Measurements from ENCODE around the gene ATP1B3. TPM values are rescaled to one million over a fixed set of nuclear protein-coding genes. Genes with fewer than 3 reads are reported as not detected.

The ATP1B3 gene
- total RNA-seq, 2 donors from 2014 or later: 182 to 194 TPM

DNA sequence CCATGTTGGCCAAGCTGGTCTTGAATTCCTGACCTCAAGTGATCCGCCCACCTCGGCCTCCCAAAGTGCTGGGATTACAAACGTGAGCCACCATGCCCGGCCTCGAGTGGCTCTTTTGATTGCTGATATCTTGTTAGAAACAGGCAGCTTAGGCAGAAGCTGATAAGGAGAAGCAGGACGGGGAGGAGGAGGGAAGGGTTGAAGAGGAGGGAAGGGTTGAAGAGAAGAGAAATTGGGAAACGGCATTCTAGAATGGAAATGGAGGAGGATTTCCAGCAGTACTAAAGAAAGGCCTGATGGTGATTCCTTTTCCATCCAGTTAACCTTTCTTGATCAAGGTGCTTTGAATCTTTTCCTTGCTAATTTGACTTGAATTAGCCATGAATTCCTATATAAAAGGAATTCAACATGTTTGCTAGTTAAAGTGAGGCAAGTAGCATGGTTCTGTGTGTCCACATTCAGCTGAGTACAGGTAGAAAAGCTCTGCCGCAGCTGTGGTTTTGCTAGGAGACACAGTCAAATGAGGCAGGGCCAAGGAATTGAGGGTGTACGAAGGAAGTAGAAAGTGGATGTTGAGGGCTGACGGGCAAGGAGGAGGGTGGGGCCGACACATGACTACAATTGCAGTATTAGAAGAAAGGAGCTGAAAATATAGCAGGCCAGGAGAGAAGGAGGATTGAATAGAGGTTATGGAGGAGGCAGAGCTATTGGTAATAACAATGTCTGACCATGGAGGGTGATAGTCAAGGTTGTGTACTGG is 27.2 kb upstream of the ATP1B3 start:
- DNase-seq: no peak
- no peaks in the 10 kb centered on the region for H3K36me3 Mint-ChIP-seq (ENCODE audit: low read depth)

DNA sequence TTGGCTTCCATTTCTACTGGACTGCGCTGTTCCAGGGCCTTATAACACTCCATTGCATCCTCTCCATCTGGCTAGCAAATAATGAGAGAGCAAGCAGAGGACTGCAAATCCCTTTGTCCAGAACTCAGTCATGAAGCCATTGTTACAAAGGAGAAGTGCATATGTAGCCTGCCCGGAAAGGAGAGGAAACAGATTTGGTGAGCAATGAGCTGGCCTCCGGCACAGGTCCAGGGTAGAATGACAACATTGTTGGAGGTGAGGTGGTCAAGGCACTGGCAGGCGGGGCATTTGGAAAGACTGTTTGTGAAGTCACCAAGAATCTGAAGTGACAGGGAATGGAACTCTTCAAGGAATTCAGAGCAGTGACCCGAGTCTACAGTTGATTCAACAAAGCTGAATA is 25.0 kb upstream of the ATP1B3 start:
- Mint-ChIP-seq H3K9me3 (no peaks in the 10 kb centered on the region), H3K36me3 (ENCODE audit: low read depth) (no peaks in the 10 kb centered on the region), H3K27me3 (ENCODE audit: insufficient read depth) (no peaks in the 10 kb centered on the region), H3K4me1 (peaks cover 8% of the 10 kb centered on the region), H3K4me3 (no peak overlapping the region), H3K27ac (no peak overlapping the region)
- Histone ChIP-seq H3K4me3 (ENCODE audit: low read length) (no peak overlapping the region), H3K36me3 (ENCODE audit: control insufficient read depth, insufficient read depth, low read length) (no peaks in the 10 kb centered on the region), H3K27ac (ENCODE audit: low read depth, low read length) (no peak overlapping the region), H3K9ac (ENCODE audit: extremely low read depth, low read length, poor library complexity, severe bottlenecking) (no peak overlapping the region), H3K27me3 (ENCODE audit: control insufficient read depth, insufficient read depth, low read length, poor library complexity, severe bottlenecking) (no peaks in the 10 kb centered on the region), H3K4me1 (ENCODE audit: control insufficient read depth, insufficient read depth, low read length) (no peaks in the 10 kb centered on the region), H3K9me3 (ENCODE audit: control insufficient read depth, low read length) (no peaks in the 10 kb centered on the region)
- WGBS, 2 experiments (ENCODE audit: insufficient coverage in 1 of 2, insufficient read length in 1 of 2): 93 to 94% methylated on average over 4 to 5 of the region's 5 CpGs
- no peak for DNase-seq
- TF ChIP-seq, protein P1, sequence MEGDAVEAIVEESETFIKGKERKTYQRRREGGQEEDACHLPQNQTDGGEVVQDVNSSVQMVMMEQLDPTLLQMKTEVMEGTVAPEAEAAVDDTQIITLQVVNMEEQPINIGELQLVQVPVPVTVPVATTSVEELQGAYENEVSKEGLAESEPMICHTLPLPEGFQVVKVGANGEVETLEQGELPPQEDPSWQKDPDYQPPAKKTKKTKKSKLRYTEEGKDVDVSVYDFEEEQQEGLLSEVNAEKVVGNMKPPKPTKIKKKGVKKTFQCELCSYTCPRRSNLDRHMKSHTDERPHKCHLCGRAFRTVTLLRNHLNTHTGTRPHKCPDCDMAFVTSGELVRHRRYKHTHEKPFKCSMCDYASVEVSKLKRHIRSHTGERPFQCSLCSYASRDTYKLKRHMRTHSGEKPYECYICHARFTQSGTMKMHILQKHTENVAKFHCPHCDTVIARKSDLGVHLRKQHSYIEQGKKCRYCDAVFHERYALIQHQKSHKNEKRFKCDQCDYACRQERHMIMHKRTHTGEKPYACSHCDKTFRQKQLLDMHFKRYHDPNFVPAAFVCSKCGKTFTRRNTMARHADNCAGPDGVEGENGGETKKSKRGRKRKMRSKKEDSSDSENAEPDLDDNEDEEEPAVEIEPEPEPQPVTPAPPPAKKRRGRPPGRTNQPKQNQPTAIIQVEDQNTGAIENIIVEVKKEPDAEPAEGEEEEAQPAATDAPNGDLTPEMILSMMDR (conservative IDR thresholded peaks at IDR 0.05): no peak

More for the DNA sequence above, 27.2 kb upstream of the ATP1B3 start:
- Mint-ChIP-seq H3K4me1 (peaks cover 16% of the 10 kb centered on the region), H3K9me3 (no peaks in the 10 kb centered on the region), H3K27me3 (ENCODE audit: insufficient read depth) (no peaks in the 10 kb centered on the region), H3K4me3 (no peak overlapping the region), H3K27ac (peak overlapping the region; percentile 48)
- no peak overlapping the region for H3K27ac ChIP-seq (ENCODE audit: low read depth, low read length)
- H3K9ac ChIP-seq (ENCODE audit: extremely low read depth, low read length, poor library complexity, severe bottlenecking): no peak overlapping the region
- H3K27me3 ChIP-seq (ENCODE audit: control insufficient read depth, insufficient read depth, low read length, poor library complexity, severe bottlenecking): no peaks in the 10 kb centered on the region
- H3K4me1 ChIP-seq (ENCODE audit: control insufficient read depth, insufficient read depth, low read length): peaks cover 6% of the 10 kb centered on the region
- no peaks in the 10 kb centered on the region for H3K36me3 ChIP-seq (ENCODE audit: control insufficient read depth, insufficient read depth, low read length)
- H3K4me3 ChIP-seq (ENCODE audit: low read length): no peak overlapping the region
- no peaks in the 10 kb centered on the region for H3K9me3 ChIP-seq (ENCODE audit: control insufficient read depth, low read length)
- TF ChIP-seq, protein P1 (conservative IDR thresholded peaks at IDR 0.05): no peak
- 60 to 81% methylated on average over 9 to 11 of the region's 11 CpGs for WGBS, 2 experiments (ENCODE audit: insufficient coverage in 1 of 2, insufficient read length in 1 of 2)

DNA sequence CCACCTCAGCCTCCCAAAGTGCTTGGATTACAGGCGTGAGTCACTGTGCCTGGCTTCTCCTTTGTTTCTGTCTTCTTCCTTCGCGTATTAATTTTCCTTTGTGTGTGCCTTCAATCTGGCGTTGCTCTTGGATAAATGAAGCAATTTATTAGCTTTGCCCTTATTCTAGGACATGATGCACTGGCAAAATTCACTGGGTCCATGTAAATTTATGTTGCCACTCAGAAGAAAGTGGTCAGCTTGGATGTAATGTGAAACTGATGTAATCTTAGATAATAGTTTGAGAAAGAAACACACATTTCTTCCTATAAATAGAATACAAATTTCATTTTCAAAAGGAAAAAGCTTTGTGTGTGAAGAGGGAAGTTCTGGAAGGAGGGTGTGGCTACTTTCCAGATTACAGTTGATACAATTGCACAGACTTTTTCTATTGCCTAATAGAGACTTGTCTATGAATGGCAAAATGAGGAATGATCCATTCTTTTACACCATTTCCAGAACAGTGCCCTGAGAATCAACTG is 23.3 kb upstream of the ATP1B3 start:
- no peaks in the 10 kb centered on the region for H3K36me3 Mint-ChIP-seq (ENCODE audit: low read depth)

More for the DNA sequence above, 23.3 kb upstream of the ATP1B3 start:
- Mint-ChIP-seq H3K4me3 (no peak overlapping the region), H3K4me1 (peaks cover 8% of the 10 kb centered on the region), H3K27ac (no peak overlapping the region), H3K27me3 (ENCODE audit: insufficient read depth) (no peaks in the 10 kb centered on the region), H3K9me3 (no peaks in the 10 kb centered on the region)
- Histone ChIP-seq H3K4me1 (ENCODE audit: control insufficient read depth, insufficient read depth, low read length) (no peaks in the 10 kb centered on the region), H3K36me3 (ENCODE audit: control insufficient read depth, insufficient read depth, low read length) (no peaks in the 10 kb centered on the region), H3K27me3 (ENCODE audit: control insufficient read depth, insufficient read depth, low read length, poor library complexity, severe bottlenecking) (no peaks in the 10 kb centered on the region), H3K27ac (ENCODE audit: low read depth, low read length) (no peak overlapping the region), H3K9ac (ENCODE audit: extremely low read depth, low read length, poor library complexity, severe bottlenecking) (no peak overlapping the region), H3K9me3 (ENCODE audit: control insufficient read depth, low read length) (no peaks in the 10 kb centered on the region), H3K4me3 (ENCODE audit: low read length) (no peak overlapping the region)
- WGBS, 2 experiments (ENCODE audit: insufficient coverage in 1 of 2, insufficient read length in 1 of 2): 75 to 96% methylated on average over 1 to 4 of the region's 4 CpGs
- DNase-seq: no peak
- TF ChIP-seq, protein P1 (conservative IDR thresholded peaks at IDR 0.05): no peak

Data from endodermal cell (in vitro differentiated cells).